Neural cell (in vitro differentiated cells): ENCODE measurements around the gene NEURL1. TPM values are rescaled to one million over a fixed set of nuclear protein-coding genes. Genes with fewer than 3 reads are reported as not detected.

Experiments
- H2AFZ ChIP-seq: fragments of 200-600, 300-800 bp; sonication (generic), shearing (Covaris generic); 2 replicates; pipeline ENCODE4 v1.6.0; 2014; ENCODE audit warnings: low read depth, mild to moderate bottlenecking, antibody characterized with exemption, low read length, moderate library complexity
- H3F3A ChIP-seq: fragments of 200-600 bp; shearing (Covaris generic); 2 replicates; pipeline ENCODE4 v1.6.1; 2016; ENCODE audit warnings: mild to moderate bottlenecking, moderate library complexity, mixed read lengths, antibody characterized with exemption, low read length; ENCODE audit not compliant: insufficient read depth, poor library complexity, severe bottlenecking
- H3K27ac ChIP-seq: fragments of 200-600, 300-800 bp; sonication (generic), shearing (Covaris generic); 2 replicates; pipeline ENCODE4 v1.5.1; 2014; ENCODE audit warnings: mild to moderate bottlenecking, low read length, moderate library complexity
- H3K27me3 ChIP-seq: fragments of 300-800, 200-600 bp; sonication (generic), shearing (Covaris generic); 2 replicates; pipeline ENCODE4 v1.6.0; 2014; ENCODE audit warnings: mild to moderate bottlenecking, low read depth, low read length, moderate library complexity; ENCODE audit not compliant: insufficient read depth
- H3K36me3 ChIP-seq: fragments of 300-800, 200-600 bp; sonication (generic), shearing (Covaris generic); 2 replicates; pipeline ENCODE4 v1.5.1; 2014; ENCODE audit warnings: mild to moderate bottlenecking, antibody characterized with exemption, low read length, moderate library complexity; ENCODE audit not compliant: insufficient read depth
- H3K4me2 ChIP-seq: fragments of 300-800, 200-600 bp; sonication (generic), shearing (Covaris generic); 2 replicates; pipeline ENCODE4 v1.6.0; 2014; ENCODE audit warnings: mild to moderate bottlenecking, low read length
- H3K4me3 ChIP-seq: fragments of 300-800, 200-600 bp; sonication (generic), shearing (Covaris generic); 2 replicates; pipeline ENCODE4 v1.5.1; 2014; ENCODE audit warnings: mild to moderate bottlenecking, low read length, moderate library complexity
- H3K79me2 ChIP-seq: fragments of 200-600 bp; shearing (Covaris generic); replicated peaks from 2 replicates; pipeline ENCODE4 v1.6.0; 2014; ENCODE audit warnings: mild to moderate bottlenecking, low read length, moderate library complexity; ENCODE audit not compliant: insufficient read depth
- H3K9ac ChIP-seq: fragments of 300-800, 200-600 bp; sonication (generic), shearing (Covaris generic); 2 replicates; pipeline ENCODE4 v1.6.1; 2016; ENCODE audit warnings: mild to moderate bottlenecking, low read length, mixed read lengths
- H3K9me2 ChIP-seq: fragments of 200-600 bp; shearing (Covaris generic); 2 replicates; pipeline ENCODE4 v1.6.1; 2016; ENCODE audit warnings: mild to moderate bottlenecking, low read length, mixed read lengths; ENCODE audit not compliant: insufficient read depth
- H3K9me3 ChIP-seq: fragments of 200-600, 300-800 bp; sonication (generic), shearing (Covaris generic); 2 replicates; pipeline ENCODE4 v1.6.1; 2016; ENCODE audit warnings: mild to moderate bottlenecking, mixed run types, low read length, moderate library complexity, mixed read lengths
- H4K20me1 ChIP-seq: fragments of 200-600 bp; shearing (Covaris generic); 2 replicates; pipeline ENCODE4 v1.6.1; 2016; ENCODE audit warnings: mild to moderate bottlenecking, mixed run types; ENCODE audit not compliant: insufficient read depth
- CTCF ChIP-seq: fragments of 450-650 bp; IDR thresholded peaks from 2 replicates; pipeline ENCODE4 v1.5.1; 2014; ENCODE audit warnings: antibody characterized with exemption, mild to moderate bottlenecking, moderate library complexity; ENCODE audit not compliant: poor library complexity, severe bottlenecking
- EP300 ChIP-seq: fragments of 450-650 bp; conservative IDR thresholded peaks from 2 replicates; pipeline ENCODE4 v1.6.1; 2014; ENCODE audit warnings: antibody characterized with exemption, mild to moderate bottlenecking, moderate library complexity; ENCODE audit not compliant: poor library complexity, severe bottlenecking
- EZH2 ChIP-seq: fragments of 200-600, 300-800 bp; shearing (Covaris generic), sonication (generic); IDR thresholded peaks from 2 replicates; pipeline ENCODE4 v1.6.1; 2014; ENCODE audit warnings: antibody characterized with exemption, low read length, borderline replicate concordance, mild to moderate bottlenecking; ENCODE audit not compliant: insufficient read depth, poor library complexity, severe bottlenecking
- MXI1 ChIP-seq: fragments of 450-650 bp; conservative IDR thresholded peaks from 2 replicates; pipeline ENCODE4 v1.6.1; 2014; ENCODE audit warnings: antibody characterized with exemption, mild to moderate bottlenecking; ENCODE audit not compliant: poor library complexity, severe bottlenecking
- POLR2AphosphoS5 ChIP-seq: IDR thresholded peaks from 2 replicates; pipeline ENCODE4 v1.6.1; 2012
- RAD21 ChIP-seq: fragments of 450-650 bp; conservative IDR thresholded peaks from 2 replicates; pipeline ENCODE4 v1.6.1; 2014; ENCODE audit warnings: antibody characterized with exemption, mild to moderate bottlenecking, moderate library complexity
- REST ChIP-seq: IDR thresholded peaks from 2 replicates; pipeline ENCODE4 v1.6.1; 2012; ENCODE audit warnings: borderline replicate concordance
- SMC3 ChIP-seq: fragments of 450-650 bp; conservative IDR thresholded peaks from 2 replicates; pipeline ENCODE4 v1.6.1; 2014; ENCODE audit warnings: antibody characterized with exemption, mild to moderate bottlenecking, moderate library complexity; ENCODE audit not compliant: poor library complexity
- TAF1 ChIP-seq: IDR thresholded peaks from 2 replicates; pipeline ENCODE4 v1.6.1; 2012; ENCODE audit warnings: low read depth
- polyA plus RNA-seq: library from polyadenylated mRNA; depleted of rRNA; stranded (reverse); fragments of >200 nt; gene quantifications from 2 replicates; pipeline ENCODE4 v1.2.3, GENCODE V29; 2014

The NEURL1 gene
- polyA plus RNA-seq, 1 donor from 2014 or later, result 12.3 TPM

- TF ChIP-seq CTCF (no peak), EZH2 (no peak), TAF1 (no peak), SMC3 (no peak), REST (no peak), MXI1 (no peak), RAD21 (no peak), EP300 (no peak), POLR2AphosphoS5 (no peak)
- H3K27me3 ChIP-seq, result no peaks in the 10 kb centered on the region
- no peaks in the 10 kb centered on the region for H4K20me1 ChIP-seq
- no peak overlapping the region for H3K9ac ChIP-seq
- no peak overlapping the region for H3K4me3 ChIP-seq
- H2AFZ ChIP-seq, result no peak overlapping the region
- no peaks in the 10 kb centered on the region for H3K36me3 ChIP-seq
- no peak overlapping the region for H3K27ac ChIP-seq
- H3K4me2 ChIP-seq, result no peak overlapping the region
- no peaks in the 10 kb centered on the region for H3K9me3 ChIP-seq
- H3K9me2 ChIP-seq, result no peaks in the 10 kb centered on the region
- H3F3A ChIP-seq, result no peaks in the 10 kb centered on the region
- no peaks in the 10 kb centered on the region for H3K79me2 ChIP-seq
Measured at GRCh38 chr10:103544657-103545310, 51.3 kb downstream of the NEURL1 start.

GRCh38 chr10:103545366-103545765 is 51.9 kb downstream of the NEURL1 start:
- no peak overlapping the region for H3K4me2 ChIP-seq
- H3K36me3 ChIP-seq, result no peaks in the 10 kb centered on the region
- no peak overlapping the region for H2AFZ ChIP-seq
- H3K4me3 ChIP-seq, result no peak overlapping the region
- no peaks in the 10 kb centered on the region for H4K20me1 ChIP-seq
- no peaks in the 10 kb centered on the region for H3K79me2 ChIP-seq
- no peaks in the 10 kb centered on the region for H3F3A ChIP-seq
- H3K9me2 ChIP-seq, result no peaks in the 10 kb centered on the region
- no peaks in the 10 kb centered on the region for H3K9me3 ChIP-seq
- no peaks in the 10 kb centered on the region for H3K27me3 ChIP-seq
- TF ChIP-seq TAF1 (no peak), CTCF (no peak)
- no peak overlapping the region for H3K9ac ChIP-seq
- H3K27ac ChIP-seq, result no peak overlapping the region
